ENCODE data around the gene INTS3.

GRCh38 chr1:153798468-153798780 is 70.6 kb downstream of the INTS3 start:
- TF ChIP-seq, protein P1, sequence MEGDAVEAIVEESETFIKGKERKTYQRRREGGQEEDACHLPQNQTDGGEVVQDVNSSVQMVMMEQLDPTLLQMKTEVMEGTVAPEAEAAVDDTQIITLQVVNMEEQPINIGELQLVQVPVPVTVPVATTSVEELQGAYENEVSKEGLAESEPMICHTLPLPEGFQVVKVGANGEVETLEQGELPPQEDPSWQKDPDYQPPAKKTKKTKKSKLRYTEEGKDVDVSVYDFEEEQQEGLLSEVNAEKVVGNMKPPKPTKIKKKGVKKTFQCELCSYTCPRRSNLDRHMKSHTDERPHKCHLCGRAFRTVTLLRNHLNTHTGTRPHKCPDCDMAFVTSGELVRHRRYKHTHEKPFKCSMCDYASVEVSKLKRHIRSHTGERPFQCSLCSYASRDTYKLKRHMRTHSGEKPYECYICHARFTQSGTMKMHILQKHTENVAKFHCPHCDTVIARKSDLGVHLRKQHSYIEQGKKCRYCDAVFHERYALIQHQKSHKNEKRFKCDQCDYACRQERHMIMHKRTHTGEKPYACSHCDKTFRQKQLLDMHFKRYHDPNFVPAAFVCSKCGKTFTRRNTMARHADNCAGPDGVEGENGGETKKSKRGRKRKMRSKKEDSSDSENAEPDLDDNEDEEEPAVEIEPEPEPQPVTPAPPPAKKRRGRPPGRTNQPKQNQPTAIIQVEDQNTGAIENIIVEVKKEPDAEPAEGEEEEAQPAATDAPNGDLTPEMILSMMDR (conservative IDR thresholded peaks at IDR 0.05 in 1 of 2, IDR thresholded peaks at IDR 0.05 in 1 of 2; ENCODE audit: low read depth in 1 of 2, low read length in 2 of 2), result no peak
- TF ChIP-seq EZH2 (IDR thresholded peaks at IDR 0.05; ENCODE audit: low read length, missing control alignments), result no peak
